COLO829 (cell line): ENCODE data around the gene PSPC1.
"Not testable (repeated sequence)": the region's sequence is repeated elsewhere in the genome, so short reads cannot be mapped to it uniquely, and the experiment has no call there.

ENCODE experiments used
- DNase-seq: peaks from one replicate; pipeline ENCODE4 v3.0.0; 2012; ENCODE audit warnings: low spot score

The PSPC1 gene

GRCh38 chr13:19763618-19764017, 19.1 kb downstream of the PSPC1 start:
- no peak for DNase-seq

- no peak for DNase-seq
Measured at GRCh38 chr13:19759669-19760068, 23.1 kb downstream of the PSPC1 start.

GRCh38 chr13:19742643-19743042, 40.1 kb downstream of the PSPC1 start:
- DNase-seq, result no peak

- no peak for DNase-seq
Measured at GRCh38 chr13:19737844-19738557, 44.7 kb downstream of the PSPC1 start.

DNA sequence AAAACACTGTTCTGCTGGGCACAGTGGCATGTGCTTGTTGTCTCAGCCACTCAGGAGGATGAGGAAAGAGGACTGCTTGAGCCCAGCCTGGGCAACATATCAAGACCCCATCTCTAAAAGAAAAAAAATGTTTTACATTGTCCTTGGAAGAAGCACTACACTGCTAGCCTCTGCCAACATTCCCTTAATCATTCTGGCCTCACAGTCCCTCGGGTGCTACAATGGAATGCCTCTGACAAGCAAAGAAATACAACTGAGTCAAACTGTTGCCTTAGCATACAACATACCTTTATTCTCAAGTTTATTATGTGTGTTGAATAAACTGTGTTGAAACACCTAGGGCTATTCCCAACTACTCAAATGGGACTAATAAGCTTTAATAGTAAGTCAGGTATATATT, 56.1 kb downstream of the PSPC1 start:
- DNase-seq, result no peak

GRCh38 chr13:19725320-19725719, 57.4 kb downstream of the PSPC1 start:
- no peak for DNase-seq

DNA sequence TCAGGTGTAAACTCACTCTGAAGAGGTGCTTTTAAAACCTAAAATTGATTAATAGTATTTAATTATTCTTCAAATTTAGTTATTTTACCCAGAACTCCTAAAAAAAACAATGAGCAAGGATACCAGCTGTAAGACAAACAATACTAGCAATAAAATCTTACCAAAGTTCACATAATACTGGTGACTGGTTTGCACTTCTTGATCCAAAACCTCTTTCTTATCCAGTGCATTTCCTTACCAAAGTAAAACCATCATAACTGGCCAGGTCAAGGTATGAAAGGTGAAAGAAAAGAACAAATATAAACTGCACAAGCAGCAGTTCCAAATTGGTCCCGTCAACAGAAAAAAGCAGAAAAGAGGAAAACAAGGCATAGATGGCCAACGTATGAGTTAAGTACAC, 62.7 kb downstream of the PSPC1 start:
- DNase-seq, result no peak

DNA sequence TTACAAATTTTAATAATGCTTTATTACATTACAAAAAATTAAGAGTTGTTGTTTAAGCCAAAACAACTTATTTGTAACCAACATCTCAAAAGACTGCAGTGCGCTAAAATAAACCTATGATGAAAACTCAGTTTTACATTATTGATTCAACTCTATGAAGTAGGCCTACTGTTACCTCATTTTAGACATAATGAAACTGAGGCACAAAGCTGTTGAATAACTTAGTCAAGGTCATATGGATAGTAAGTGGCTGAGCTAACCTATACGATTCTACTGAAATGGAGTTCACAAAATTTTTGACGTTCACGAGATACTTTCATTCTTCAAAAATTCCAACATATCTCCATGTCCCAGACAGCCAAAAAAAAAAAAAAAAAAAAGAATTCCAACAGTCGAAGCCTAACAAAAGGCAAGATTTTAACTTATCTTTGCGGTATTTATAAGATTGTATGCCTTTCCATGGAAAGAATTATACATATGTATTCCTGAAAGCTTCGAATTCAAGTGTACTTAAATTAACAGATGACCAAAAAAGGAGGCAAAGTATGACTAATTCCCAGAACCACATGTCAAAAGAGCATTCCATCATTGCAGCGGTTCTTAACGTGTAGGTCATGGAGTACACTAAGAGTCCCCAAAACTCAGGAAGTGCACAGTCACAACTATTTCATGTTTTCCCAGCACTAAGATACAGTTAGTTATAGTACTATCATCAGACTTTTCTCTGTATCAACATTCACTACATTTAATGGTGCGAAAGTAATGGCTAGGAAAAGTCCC, 69.4 kb downstream of the PSPC1 start:
- no peak for DNase-seq

GRCh38 chr13:19709782-19710181, 73.0 kb downstream of the PSPC1 start:
- not testable (repeated sequence) for DNase-seq

DNA sequence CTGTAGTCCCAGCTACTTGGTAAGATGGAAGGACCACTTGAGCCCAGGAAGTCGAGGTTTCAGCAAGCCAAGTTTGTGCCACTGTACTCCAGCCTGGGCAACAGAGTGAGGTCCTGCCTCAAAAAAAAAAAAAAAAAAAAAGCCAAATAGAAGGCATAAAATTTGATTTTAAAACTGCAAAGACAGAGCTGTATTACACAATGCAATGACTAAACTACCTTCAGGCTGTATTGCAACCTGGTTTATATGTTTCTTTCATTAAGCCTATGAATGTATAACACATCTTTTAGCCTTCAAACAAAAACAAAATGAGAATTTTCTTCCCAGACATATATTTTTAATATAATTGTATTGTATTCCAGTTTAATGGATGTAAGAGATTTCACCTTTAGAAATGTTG, 73.7 kb downstream of the PSPC1 start:
- DNase-seq, result not testable (repeated sequence)

GRCh38 chr13:19704256-19704655, 78.5 kb downstream of the PSPC1 start:
- not testable (repeated sequence) for DNase-seq

DNA sequence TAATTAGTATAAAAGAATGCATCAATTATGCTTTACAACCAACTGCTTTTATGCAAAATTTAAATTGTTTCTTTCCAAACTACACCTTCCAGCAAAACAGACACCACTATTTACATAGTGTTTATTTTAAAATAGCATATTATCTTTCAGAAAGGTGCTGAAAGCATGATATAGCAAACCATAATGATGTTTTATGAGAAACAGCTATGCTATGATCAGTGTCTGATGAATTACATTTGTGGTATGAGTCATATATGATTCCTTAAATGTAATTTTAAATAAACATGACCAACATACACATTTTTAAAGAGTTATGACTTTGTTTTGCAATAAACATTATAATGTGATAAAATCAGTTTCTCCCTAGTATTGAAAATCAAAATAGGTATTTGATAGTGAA, 81.1 kb downstream of the PSPC1 start:
- not testable (repeated sequence) for DNase-seq

DNA sequence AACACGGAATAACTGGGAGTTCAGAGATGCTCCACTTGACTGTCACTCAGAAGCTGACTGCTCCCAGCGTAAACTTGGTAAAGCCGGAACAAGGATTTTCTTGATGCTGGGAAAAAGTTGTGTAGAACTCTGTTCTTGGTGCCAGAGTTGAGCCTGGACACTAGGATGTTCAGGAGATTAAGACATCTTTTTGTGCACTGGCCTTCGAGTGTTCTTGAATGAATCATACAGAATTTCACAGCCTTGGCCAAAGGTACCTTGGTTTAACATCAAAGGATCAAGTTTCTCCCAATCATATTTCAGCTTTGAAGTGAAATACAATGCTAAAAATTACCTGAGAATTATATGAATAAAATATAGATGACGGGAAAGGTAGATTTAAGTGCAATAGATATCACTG, 81.8 kb downstream of the PSPC1 start:
- not testable (repeated sequence) for DNase-seq

GRCh38 chr13:19695829-19696228, 86.9 kb downstream of the PSPC1 start:
- DNase-seq, result no peak

DNA sequence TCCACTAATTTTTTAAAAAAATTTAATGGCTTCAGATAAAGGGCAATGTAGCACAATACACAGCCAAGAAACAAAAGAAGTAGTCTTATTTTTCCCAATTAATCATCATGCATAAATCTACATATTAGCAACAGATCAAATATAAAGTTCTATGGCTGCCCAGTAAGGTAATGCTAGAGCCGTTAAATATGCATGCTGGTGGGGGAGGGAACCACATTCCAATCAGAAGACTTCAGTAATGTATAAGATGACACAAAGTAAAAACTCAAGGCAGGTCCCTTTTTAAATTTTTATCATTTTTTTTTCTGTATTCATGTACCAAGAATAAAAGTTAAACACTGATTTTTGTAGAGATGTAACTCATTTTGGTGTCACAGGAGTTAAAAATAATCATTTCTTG, 87.3 kb downstream of the PSPC1 start:
- no peak for DNase-seq

- not testable (repeated sequence) for DNase-seq
Measured at GRCh38 chr13:19691447-19691846, 91.3 kb downstream of the PSPC1 start.

GRCh38 chr13:19685437-19685836, 97.3 kb downstream of the PSPC1 start:
- no peak for DNase-seq

- DNase-seq, result no peak
Measured at GRCh38 chr13:19685034-19685433, 97.7 kb downstream of the PSPC1 start.

DNA sequence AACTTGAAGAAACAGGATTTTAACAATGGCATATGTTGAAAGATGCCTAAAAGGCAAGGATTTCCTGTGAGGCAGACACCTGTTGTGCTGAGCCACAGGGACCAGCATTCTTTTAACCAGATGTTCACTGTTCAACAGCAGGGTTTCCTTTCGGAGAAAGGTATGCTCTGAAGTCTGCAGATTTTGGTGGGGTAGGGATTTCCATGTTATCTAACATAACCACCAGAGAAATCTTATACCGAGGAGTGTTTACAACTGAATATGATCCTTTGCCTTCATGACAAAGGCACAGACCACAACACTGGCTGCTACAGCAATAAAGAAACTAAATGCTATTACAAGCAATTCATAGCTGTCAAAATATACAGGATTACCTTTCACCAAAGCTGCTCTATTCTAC, 101.2 kb downstream of the PSPC1 start:
- DNase-seq, result no peak

- DNase-seq, result no peak
Measured at GRCh38 chr13:19680751-19681150, 102.0 kb downstream of the PSPC1 start.

DNA sequence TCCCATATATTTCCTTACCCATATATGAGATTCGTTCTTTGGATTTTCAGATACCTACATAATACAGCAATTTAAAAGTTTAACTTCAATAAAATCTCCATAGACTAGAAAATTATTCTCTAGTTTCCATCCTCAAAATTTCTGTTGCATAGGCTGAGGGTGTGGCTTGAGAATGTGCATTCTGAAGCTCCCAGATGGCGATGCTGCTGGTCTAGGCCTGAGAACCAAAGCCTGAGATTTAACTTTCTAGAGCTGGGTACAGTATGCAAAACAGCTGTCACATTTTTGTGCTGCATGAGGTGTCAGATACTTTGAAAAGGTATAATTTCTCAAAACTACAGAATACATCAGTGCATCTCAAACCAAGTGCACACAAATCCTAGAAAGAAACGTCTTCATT, 106.6 kb downstream of the PSPC1 start:
- DNase-seq, result no peak

- DNase-seq, result no peak
Measured at GRCh38 chr13:19674898-19675297, 107.8 kb downstream of the PSPC1 start.
